ENCODE measurements around the gene ATXN1. TPM values are rescaled to one million over a fixed set of nuclear protein-coding genes. Genes with fewer than 3 reads are reported as not detected.
"Not testable (repeated sequence)": the region's sequence is repeated elsewhere in the genome, so short reads cannot be mapped to it uniquely, and the experiment has no call there.

ATXN1 gene
- polyA plus RNA-seq, 2 of the 4 experiments (the other 2 are of a cell fraction) = 2.9 to 8.3 TPM

DNA sequence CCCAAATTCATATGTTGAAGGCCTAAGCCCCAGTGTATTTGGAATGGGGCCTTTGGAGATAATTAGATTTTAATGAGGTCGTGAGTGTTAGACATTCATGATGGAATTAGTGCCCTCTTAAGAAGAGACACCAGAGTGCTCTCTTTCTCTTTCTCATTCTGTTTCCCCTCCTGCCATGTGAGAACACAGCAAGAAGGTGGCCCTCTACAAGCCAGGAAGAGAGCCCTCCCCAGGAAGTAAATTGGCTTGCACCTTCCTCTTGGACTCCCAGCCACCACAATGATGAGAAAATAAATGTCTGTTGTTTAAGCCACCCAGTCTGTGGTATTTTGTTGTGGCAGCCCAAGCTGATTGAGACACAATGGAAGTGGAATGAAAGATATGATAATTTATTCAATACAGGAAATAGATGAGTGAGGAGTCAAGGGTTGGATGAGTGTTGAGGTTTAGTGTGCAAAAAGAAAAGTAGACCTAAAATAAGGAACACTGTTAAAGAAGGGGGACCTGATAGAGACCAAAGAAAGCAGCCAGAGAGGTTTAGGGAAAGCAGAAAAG lies 25.9 kb upstream of the ATXN1 start:
- DNase-seq (ENCODE audit: low read depth in 1 of 2, low spot score in 1 of 2) (no peak), FAIRE-seq (no peak), ATAC-seq (no peak)
- H3K9me3 ChIP-seq = no peaks in the 10 kb centered on the region
- no peak for TF ChIP-seq HEYL (CRISPR knock-in tag; IDR thresholded peaks at IDR 0.05)
- TF ChIP-seq, protein P1, sequence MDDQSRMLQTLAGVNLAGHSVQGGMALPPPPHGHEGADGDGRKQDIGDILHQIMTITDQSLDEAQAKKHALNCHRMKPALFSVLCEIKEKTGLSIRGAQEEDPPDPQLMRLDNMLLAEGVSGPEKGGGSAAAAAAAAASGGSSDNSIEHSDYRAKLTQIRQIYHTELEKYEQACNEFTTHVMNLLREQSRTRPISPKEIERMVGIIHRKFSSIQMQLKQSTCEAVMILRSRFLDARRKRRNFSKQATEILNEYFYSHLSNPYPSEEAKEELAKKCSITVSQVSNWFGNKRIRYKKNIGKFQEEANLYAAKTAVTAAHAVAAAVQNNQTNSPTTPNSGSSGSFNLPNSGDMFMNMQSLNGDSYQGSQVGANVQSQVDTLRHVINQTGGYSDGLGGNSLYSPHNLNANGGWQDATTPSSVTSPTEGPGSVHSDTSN (IDR thresholded peaks at IDR 0.05) = no peak
- no peak for TF ChIP-seq MAFK (IDR thresholded peaks at IDR 0.05; ENCODE audit: partially characterized antibody)
- TF ChIP-seq KDM1A (IDR thresholded peaks at IDR 0.05; ENCODE audit: low read depth) = no peak
- TF ChIP-seq CBX8 (IDR thresholded peaks at IDR 0.05) = no peak
- TF ChIP-seq PHF8 (IDR thresholded peaks at IDR 0.05; ENCODE audit: borderline replicate concordance, low read depth) = no peak
- no peak for TF ChIP-seq GATA3 (IDR thresholded peaks at IDR 0.05; ENCODE audit: borderline replicate concordance)
- TF ChIP-seq CHD2 (IDR thresholded peaks at IDR 0.05; ENCODE audit: low read length, partially characterized antibody) = no peak
- TF ChIP-seq FOSB (CRISPR knock-in tag; IDR thresholded peaks at IDR 0.05) = no peak
- no peak for TF ChIP-seq MYC (IDR thresholded peaks at IDR 0.05; ENCODE audit: borderline replicate concordance, low read length)
- TF ChIP-seq RAD21 (conservative IDR thresholded peaks at IDR 0.05 in 1 of 2, IDR thresholded peaks at IDR 0.05 in 1 of 2) = no peak
- TF ChIP-seq HOXA7 (CRISPR knock-in tag; IDR thresholded peaks at IDR 0.05) = no peak
- no peak for TF ChIP-seq CTCF (IDR thresholded peaks at IDR 0.05)
- TF ChIP-seq EHF (CRISPR knock-in tag; IDR thresholded peaks at IDR 0.05) = no peak
- no peak for TF ChIP-seq RCOR1 (IDR thresholded peaks at IDR 0.05; ENCODE audit: low read depth, low read length)
- no peak overlapping the region for H3K27ac ChIP-seq
- H3K4me3 ChIP-seq = no peak overlapping the region
- 21% methylated on average over 1 of the region's 1 CpG for WGBS (ENCODE audit: missing lambda C conversion rate)
- H3K4me1 ChIP-seq = no peaks in the 10 kb centered on the region
- POLR2A ChIA-PET = no interaction called here
- CTCF ChIA-PET = no interaction called here
- H3K4me2 ChIP-seq = no peak overlapping the region

DNA sequence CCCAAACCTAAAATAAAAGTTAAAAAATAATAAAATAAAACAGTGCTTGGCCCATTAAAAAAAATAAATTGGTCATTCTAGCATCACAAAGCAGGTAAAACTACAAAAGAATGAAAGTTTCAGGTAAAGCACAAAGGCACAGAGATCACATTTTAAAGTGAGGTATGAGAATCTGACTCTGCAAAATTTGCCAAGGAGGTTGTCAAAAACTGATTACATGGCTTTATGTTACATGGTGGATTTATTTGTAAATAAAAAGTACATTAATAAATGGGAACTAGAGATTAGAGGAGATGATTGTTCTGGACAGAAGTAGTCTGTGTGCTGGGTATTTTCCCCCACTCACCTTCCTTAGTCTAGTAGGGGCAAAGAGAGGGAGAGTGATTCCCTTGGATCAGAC lies 24.2 kb upstream of the ATXN1 start:
- Histone ChIP-seq H3K4me1 (no peaks in the 10 kb centered on the region), H3K4me3 (no peak overlapping the region), H3K9me3 (no peaks in the 10 kb centered on the region), H3K27ac (no peak overlapping the region), H3K4me2 (no peak overlapping the region)
- TF ChIP-seq FOXS1 (CRISPR knock-in tag; IDR thresholded peaks at IDR 0.05) = no peak
- no peak for ATAC-seq
- ChIA-PET CTCF (no interaction called here), POLR2A (no interaction called here)
- no peak for DNase-seq (ENCODE audit: low read depth in 1 of 2, low spot score in 1 of 2)
- no peak for FAIRE-seq

DNA sequence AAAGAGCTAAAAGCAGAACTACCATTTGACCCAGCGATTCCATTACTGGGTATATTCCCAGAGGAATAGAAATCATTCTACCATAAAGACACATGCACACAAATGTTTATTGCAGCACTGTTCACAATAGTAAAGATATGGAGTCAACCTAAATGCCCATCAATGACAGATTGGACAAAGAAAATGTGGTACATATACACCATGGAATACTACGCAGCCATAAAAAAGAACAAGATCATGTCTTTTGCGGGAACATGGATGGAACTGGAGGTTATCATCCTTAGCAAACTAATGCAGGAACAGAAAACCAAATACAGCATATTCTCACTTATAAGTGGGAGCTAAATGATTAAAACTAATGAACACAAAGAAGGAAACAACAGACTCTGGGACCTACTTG lies 23.7 kb upstream of the ATXN1 start:
- H3K4me1 ChIP-seq; FAIRE-seq; ATAC-seq; H3K27ac ChIP-seq; H3K4me3 ChIP-seq; H3K4me2 ChIP-seq; H3K9me3 ChIP-seq; DNase-seq (ENCODE audit: low read depth in 1 of 2, low spot score in 1 of 2); POLR2A ChIA-PET: not testable (repeated sequence)
- WGBS (ENCODE audit: missing lambda C conversion rate) = 80% methylated on average over 3 of the region's 3 CpGs
- CTCF ChIA-PET = interaction anchor here (2.0 kb wide), 1 partner anchor 14 kb away, joined by 13 read pairs; no protein-coding TSS in a partner anchor

GRCh38 chr6:16783952-16784565 lies 22.8 kb upstream of the ATXN1 start:
- Histone ChIP-seq H3K4me2 (no peak overlapping the region), H3K4me1 (no peaks in the 10 kb centered on the region), H3K27ac (no peak overlapping the region), H3K9me3 (no peaks in the 10 kb centered on the region), H3K4me3 (no peak overlapping the region)
- no peak for DNase-seq (ENCODE audit: low read depth in 1 of 2, low spot score in 1 of 2)
- FAIRE-seq = no peak
- TF ChIP-seq FOSB (CRISPR knock-in tag; IDR thresholded peaks at IDR 0.05) (no peak), ZSCAN20 (CRISPR knock-in tag; IDR thresholded peaks at IDR 0.05) (no peak), EHF (CRISPR knock-in tag; IDR thresholded peaks at IDR 0.05) (no peak), EP300 (IDR thresholded peaks at IDR 0.05) (no peak), KDM5A (IDR thresholded peaks at IDR 0.05) (no peak), NR3C1 (IDR thresholded peaks at IDR 0.05) (no peak), SMC3 (IDR thresholded peaks at IDR 0.05) (no peak), SREBF2 (IDR thresholded peaks at IDR 0.05) (no peak), RNF2 (IDR thresholded peaks at IDR 0.05; ENCODE audit: borderline replicate concordance, low read depth) (no peak), JUN (IDR thresholded peaks at IDR 0.05) (no peak), CBX8 (IDR thresholded peaks at IDR 0.05) (no peak), RARB (CRISPR knock-in tag; IDR thresholded peaks at IDR 0.05) (no peak)
- ChIA-PET CTCF (interaction anchor here (0.5 to 2.0 kb wide), 2 partner anchors 13 to 26 kb away, joined by 3 to 13 read pairs; no protein-coding TSS in a partner anchor), POLR2A (no interaction called here)
- WGBS (ENCODE audit: missing lambda C conversion rate) = 92% methylated on average over 2 of the region's 2 CpGs
- no peak for ATAC-seq
